Activated CD4-positive, alpha-beta T cell treated with anti-CD3 and anti-CD28 coated beads, Interleukin-2, Interleukin-4, amounts not matched to agents 100 ng/mL and 50 ng/mL, durations not matched to agents 16 hours and 8 hours (primary cell): ENCODE measurements around the gene HMGCL.

Experiments used
- DNase-seq: peaks from one replicate; pipeline ENCODE4 v3.0.0-alpha.2; 2020; ENCODE audit warnings: low spot score

Gene HMGCL

DNA sequence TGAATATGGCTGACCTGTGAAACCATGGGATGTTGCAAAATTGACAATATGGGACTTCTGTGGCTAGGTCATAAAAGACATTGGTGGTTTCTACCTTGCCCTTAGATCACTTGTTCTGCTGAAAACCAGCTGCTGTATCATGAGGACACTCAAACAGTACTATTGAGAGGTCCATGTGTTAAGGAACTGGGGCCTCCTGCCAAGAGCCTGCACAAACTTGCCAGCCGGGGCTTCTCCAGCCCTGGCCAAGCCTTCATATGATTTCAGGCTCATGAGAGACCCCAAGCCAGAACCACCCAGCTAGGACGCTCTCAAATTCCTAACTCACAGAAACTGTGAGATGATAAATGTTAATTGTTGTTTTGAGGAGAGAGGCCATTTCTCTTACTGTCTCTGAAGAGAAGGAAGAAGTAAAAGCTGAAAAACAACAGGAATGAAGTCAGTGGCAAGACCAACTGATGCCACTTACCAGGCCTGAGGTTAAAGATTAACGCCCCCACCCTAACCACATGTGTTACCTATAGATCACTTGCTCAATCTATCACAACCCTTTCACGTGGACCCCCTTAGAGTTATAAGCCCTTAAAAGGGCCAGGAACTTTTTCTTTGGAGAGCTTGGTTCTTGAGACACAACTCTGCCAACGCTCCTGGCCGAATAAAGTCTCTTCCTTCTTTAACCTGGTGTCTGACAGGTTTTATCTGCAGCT is 50.9 kb downstream of the HMGCL start:
- DNase-seq = no peak

DNA sequence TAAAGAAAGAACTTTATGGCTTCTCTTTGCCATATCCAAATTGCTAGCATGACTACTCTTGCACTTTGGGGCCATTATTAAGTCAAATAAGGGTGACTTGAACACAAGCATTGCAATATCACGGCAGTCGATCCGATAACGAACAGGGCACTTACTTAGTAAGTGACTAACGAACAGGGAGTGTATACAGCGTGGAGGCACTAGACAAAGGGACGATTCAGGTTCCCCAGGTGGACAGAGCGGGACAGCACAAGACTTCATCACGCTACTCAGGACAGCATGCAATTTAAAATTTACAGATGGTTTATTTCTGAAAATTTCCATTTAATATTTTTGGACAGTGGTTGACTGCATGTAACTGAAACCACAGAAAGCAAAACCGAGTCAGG is 52.4 kb downstream of the HMGCL start:
- DNase-seq = no peak

DNA sequence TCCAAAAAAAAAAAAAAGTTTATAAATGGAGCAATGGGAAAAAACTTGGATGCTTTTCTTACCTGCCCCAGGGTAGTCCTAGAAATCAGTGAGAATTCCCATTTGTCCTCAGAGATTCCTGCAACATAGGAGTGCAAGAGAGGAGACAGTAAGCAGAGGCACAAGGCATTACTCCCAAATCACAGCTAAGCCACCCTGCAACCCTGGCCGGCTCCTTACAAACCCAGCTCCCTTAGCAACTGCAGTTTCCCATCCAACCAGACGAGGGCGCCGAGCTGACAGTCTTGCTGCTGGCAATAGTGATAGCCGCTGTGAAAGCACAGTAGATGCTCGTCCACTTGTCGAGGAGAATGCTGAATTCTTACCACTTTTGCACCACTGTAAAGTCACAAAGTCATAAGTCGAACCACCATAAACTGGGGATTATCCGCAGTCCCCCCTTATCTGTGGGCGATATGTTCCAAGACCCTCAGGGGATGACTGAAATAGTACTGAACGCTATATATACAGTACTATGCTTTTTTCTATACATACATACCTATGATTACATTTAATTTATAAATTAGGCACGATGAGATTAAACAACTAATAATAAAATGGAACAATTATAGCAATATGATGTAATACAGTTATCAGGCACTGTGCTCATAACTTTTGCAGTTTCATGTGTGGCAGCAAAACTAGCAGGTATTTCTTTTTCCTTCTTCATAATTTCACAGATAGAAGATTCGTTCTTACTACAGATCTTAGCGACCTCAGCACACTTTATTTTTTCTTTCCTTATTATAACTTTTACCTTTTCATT is 53.0 kb downstream of the HMGCL start:
- DNase-seq = peak; percentile 89

DNA sequence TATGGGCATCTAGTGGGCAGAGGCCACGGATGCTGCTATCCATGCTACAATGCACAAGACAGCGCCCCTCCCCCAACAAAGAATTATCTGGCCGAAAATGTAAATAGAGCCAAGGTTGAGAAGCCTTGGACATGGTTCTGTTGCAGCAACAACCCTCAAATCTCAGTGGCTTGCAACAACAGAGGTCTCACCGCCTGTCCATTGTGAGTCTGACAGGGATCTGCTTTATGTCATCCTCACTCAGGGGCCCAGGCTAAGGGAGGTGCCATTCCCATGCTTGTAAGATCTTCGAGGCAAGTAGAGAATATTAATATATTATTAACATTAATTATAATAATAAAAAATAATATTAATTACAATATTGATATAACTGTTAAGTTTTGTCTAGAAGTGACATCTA is 56.5 kb downstream of the HMGCL start:
- DNase-seq = no peak

DNA sequence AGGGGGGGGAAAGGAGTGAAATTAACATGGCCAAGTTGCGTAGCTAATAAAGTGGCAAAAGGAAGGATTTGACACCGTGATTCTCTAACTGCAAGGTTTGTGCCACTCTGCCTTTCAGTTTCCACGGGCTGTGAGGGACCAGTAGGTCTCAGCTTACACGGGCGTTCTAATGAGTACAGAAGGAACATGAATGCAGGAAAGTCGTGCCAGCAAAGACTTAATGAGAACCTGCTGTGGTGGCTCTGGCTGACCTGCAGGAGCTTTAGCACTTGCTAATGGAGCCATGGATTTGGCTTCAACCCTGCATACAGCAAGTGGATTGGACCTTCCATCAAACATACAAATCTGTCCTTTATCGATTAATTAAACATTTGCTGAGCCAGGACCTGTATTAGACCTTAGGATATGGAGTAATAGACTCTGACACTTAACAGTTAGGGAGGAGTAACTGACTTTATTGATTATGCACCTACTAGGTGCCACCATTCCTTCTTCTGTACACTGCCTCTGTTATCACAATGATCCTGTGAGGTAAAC is 62.1 kb downstream of the HMGCL start:
- DNase-seq = no peak

DNA sequence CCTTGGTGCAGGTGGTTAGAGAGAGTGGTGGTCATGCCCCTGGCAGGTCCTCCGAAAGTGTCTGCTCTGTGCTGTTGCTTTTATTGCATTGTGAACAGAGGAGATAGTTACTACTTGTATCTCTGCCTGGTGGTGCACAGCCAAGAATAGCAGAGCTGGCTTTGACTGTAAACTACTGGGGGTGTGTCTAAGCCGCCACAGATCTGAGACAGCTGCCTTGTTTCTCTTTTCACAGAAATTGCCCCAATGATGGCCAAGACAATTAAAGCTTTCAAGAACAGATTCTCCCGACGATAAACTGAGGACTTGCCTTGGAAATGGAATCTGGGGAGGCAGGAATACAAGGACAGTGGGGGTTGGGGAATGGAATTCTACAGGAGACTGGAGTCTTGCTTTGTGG is 66.0 kb downstream of the HMGCL start:
- no peak for DNase-seq

DNA sequence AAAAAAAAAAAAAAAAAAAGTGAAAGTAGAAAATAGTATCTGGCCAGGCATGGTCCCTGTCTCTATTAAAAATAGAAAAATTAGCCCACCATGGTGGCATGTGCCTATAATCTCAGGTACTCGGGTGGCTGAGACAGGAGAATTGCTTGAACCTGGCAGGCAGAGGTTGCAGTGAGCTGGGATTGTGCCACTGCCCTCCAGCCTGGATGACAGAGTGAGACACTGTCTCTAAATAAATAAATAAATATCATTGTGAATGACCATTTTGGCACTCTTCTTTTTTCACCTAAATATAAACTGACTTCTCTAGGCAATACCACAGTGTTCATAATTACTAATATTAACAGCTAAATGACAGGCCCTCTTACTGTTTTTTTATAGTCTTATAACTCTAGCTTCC is 67.4 kb downstream of the HMGCL start:
- no peak for DNase-seq

DNA sequence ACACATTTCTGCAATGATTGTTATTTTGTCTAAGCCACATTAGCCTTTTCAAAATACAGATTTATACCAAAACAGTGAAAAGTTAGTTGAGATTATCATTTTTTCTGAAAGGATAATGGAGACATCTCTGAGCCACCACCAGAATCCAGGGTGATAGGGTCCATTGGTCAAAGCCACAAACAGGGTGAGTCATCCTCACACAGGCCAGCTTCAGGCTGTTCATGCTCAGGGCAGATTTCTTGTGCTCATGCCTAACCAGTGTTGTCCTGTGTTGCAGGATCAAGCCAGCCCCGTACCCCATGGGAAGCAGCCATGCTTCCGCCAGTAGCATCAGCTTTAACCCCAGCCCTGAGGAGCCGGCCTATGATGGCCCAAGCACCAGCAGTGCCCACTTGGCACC is 68.6 kb downstream of the HMGCL start:
- DNase-seq = no peak

DNA sequence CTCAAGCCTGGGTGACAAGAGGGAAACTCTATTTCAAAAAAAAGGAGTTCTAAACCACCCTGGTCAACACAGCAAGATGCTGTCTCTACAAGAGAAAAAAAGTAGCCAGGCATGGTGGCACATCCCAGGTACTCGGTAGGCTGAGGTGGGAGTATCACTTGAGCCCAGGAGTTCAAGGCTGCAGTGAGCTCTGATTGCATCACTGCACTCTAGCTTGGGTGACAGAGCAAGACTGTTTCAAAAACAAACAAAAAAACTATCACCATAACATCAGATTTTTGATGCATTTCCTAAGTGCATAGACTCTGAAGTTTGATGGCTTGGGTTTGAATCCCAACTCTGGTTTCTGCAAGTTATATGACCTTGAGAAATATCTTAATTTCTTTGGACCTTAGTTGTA is 72.3 kb downstream of the HMGCL start:
- no peak for DNase-seq
